HEK293 (cell line): ENCODE data around the gene ARHGAP24.

ENCODE experiments used
- CTCF ChIA-PET: fragments of 350-600 bp; formaldehyde crosslinking; extraction: SDS; loops from one replicate; lab custom pipeline; 2021; ENCODE audit warnings: antibody characterized with exemption; lab: Yijun Ruan, JAX
- POLR2A ChIA-PET: fragments of 300-600 bp; formaldehyde crosslinking; extraction: SDS; loops from one replicate; lab custom pipeline; 2020; ENCODE audit warnings: antibody characterized with exemption, inconsistent platforms; lab: Yijun Ruan, JAX
- H3K27ac ChIP-seq: fragments of 200-500 bp; sonication (Bioruptor generic); 2 replicates; pipeline ENCODE4 v1.5.1; 2014; ENCODE audit warnings: low read depth, low read length, control low read depth, inconsistent platforms; ENCODE audit errors: extremely low read depth
- H3K36me3 ChIP-seq, 2 experiments: fragments of 200-500 bp in 1 of 2; sonication (Bioruptor generic) in 1 of 2; 1 replicate in 1 of 2; 2 replicates in 1 of 2; pipeline ENCODE4 v1.5.1; 2014 to 2017; ENCODE audit warnings: inconsistent platforms in 2 of 2, low read length in 2 of 2; ENCODE audit not compliant: control insufficient read depth in 2 of 2, insufficient read depth in 1 of 2
- H3K4me1 ChIP-seq: fragments of 200-500 bp; sonication (Bioruptor generic); 2 replicates; pipeline ENCODE4 v1.5.1; 2014; ENCODE audit warnings: mild to moderate bottlenecking, low read length, inconsistent platforms; ENCODE audit not compliant: control insufficient read depth, insufficient read depth
- H3K4me3 ChIP-seq: 2 replicates; pipeline ENCODE4 v1.5.1; 2011; ENCODE audit warnings: low read depth, mild to moderate bottlenecking, control low read depth, low read length, moderate library complexity
- H3K9me3 ChIP-seq: fragments of 200-500 bp; sonication (Bioruptor generic); 2 replicates; pipeline ENCODE4 v1.5.1; 2014; ENCODE audit warnings: low read depth, low read length, inconsistent platforms; ENCODE audit not compliant: control insufficient read depth, insufficient read depth
- EGR2 ChIP-seq: fragments of 450-650 bp; formaldehyde crosslinking; IDR thresholded peaks from 2 replicates; pipeline ENCODE4 v1.5.1; 2016; ENCODE audit warnings: low read depth, missing biosample characterization, missing genetic modification characterization
- FEZF1 ChIP-seq: fragments of 450-650 bp; formaldehyde crosslinking; IDR thresholded peaks from 2 replicates; pipeline ENCODE4 v1.5.1; 2016; ENCODE audit warnings: missing biosample characterization, missing genetic modification characterization
- GLIS1 ChIP-seq: fragments of 450-650 bp; formaldehyde crosslinking; IDR thresholded peaks from 2 replicates; pipeline ENCODE4 v1.5.1; 2016; ENCODE audit warnings: missing biosample characterization, missing genetic modification characterization
- HOXD13 ChIP-seq: sonication (generic); formaldehyde crosslinking; IDR thresholded peaks from 2 replicates; pipeline ENCODE4 v1.8.0; 2022; ENCODE audit warnings: missing genetic modification reagents, borderline replicate concordance
- KLF16 ChIP-seq: fragments of 450-650 bp; formaldehyde crosslinking; IDR thresholded peaks from 2 replicates; pipeline ENCODE4 v1.5.1; 2017; ENCODE audit warnings: missing biosample characterization, missing genetic modification characterization
- PRDM6 ChIP-seq: fragments of 450-650 bp; formaldehyde crosslinking; IDR thresholded peaks from 2 replicates; pipeline ENCODE4 v1.5.1; 2017; ENCODE audit warnings: missing biosample characterization, missing genetic modification characterization
- YY2 ChIP-seq: fragments of 450-650 bp; formaldehyde crosslinking; IDR thresholded peaks from 2 replicates; pipeline ENCODE4 v1.5.1; 2016; ENCODE audit warnings: missing biosample characterization, missing genetic modification characterization
- ZBTB44 ChIP-seq: fragments of 450-650 bp; IDR thresholded peaks from 2 replicates; pipeline ENCODE4 v1.5.1; 2018; ENCODE audit warnings: missing biosample characterization, mild to moderate bottlenecking, missing genetic modification characterization
- ZBTB6 ChIP-seq: fragments of 450-650 bp; formaldehyde crosslinking; IDR thresholded peaks from 2 replicates; pipeline ENCODE4 v1.5.1; 2017; ENCODE audit warnings: missing biosample characterization, missing genetic modification characterization
- ZFHX2 ChIP-seq: fragments of 450-650 bp; formaldehyde crosslinking; conservative IDR thresholded peaks from 2 replicates; pipeline ENCODE4 v1.5.1; 2016; ENCODE audit warnings: missing biosample characterization, missing genetic modification characterization
- ZIC2 ChIP-seq: fragments of 450-650 bp; formaldehyde crosslinking; IDR thresholded peaks from 2 replicates; pipeline ENCODE4 v1.5.1; 2016; ENCODE audit warnings: missing biosample characterization, missing genetic modification characterization
- ZNF394 ChIP-seq: fragments of 450-650 bp; formaldehyde crosslinking; IDR thresholded peaks from 2 replicates; pipeline ENCODE4 v1.5.1; 2016; ENCODE audit warnings: missing biosample characterization, missing genetic modification characterization, mild to moderate bottlenecking, moderate library complexity, borderline replicate concordance
- ZNF398 ChIP-seq: fragments of 450-650 bp; formaldehyde crosslinking; IDR thresholded peaks from 2 replicates; pipeline ENCODE4 v1.5.1; 2017; ENCODE audit warnings: missing biosample characterization, missing genetic modification characterization
- ZNF404 ChIP-seq: fragments of 450-650 bp; formaldehyde crosslinking; IDR thresholded peaks from 2 replicates; pipeline ENCODE4 v1.5.1; 2017; ENCODE audit warnings: missing biosample characterization, missing genetic modification characterization
- ZNF433 ChIP-seq: fragments of 450-650 bp; formaldehyde crosslinking; IDR thresholded peaks from 2 replicates; pipeline ENCODE4 v1.5.1; 2016; ENCODE audit warnings: missing biosample characterization, missing genetic modification characterization, low read depth
- ZNF449 ChIP-seq: fragments of 450-650 bp; formaldehyde crosslinking; IDR thresholded peaks from 2 replicates; pipeline ENCODE4 v1.5.1; 2017; ENCODE audit warnings: missing biosample characterization, mild to moderate bottlenecking, missing genetic modification characterization, moderate library complexity
- ZNF530 ChIP-seq: fragments of 450-650 bp; formaldehyde crosslinking; IDR thresholded peaks from 2 replicates; pipeline ENCODE4 v1.5.1; 2016; ENCODE audit warnings: low read depth, missing biosample characterization, missing genetic modification characterization
- ZNF580 ChIP-seq: fragments of 450-650 bp; formaldehyde crosslinking; IDR thresholded peaks from 2 replicates; pipeline ENCODE4 v1.5.1; 2016; ENCODE audit warnings: missing biosample characterization, missing genetic modification characterization
- ZNF843 ChIP-seq: fragments of 450-650 bp; formaldehyde crosslinking; IDR thresholded peaks from 2 replicates; pipeline ENCODE4 v1.5.1; 2016; ENCODE audit warnings: missing biosample characterization, missing genetic modification characterization
- ZSCAN4 ChIP-seq: fragments of 450-650 bp; formaldehyde crosslinking; IDR thresholded peaks from 2 replicates; pipeline ENCODE4 v1.5.1; 2017; ENCODE audit warnings: missing biosample characterization, missing genetic modification characterization

ARHGAP24 gene

GRCh38 chr4:86026720-86027119 lies 551.8 kb downstream of the ARHGAP24 start:
- Histone ChIP-seq H3K9me3 (no peaks in the 10 kb centered on the region), H3K27ac (no peak overlapping the region), H3K36me3 (no peaks in the 10 kb centered on the region), H3K4me1 (no peaks in the 10 kb centered on the region), H3K4me3 (no peak overlapping the region)
- CTCF ChIA-PET: no interaction called here
- no peak for TF ChIP-seq ZNF530 (tag by site-specific recombination)
- peak; percentile 56 for TF ChIP-seq PRDM6
- 0 out of 2 replicates have a peak, but pooled peaks have one; percentile 25 for TF ChIP-seq ZNF843 (tag by site-specific recombination)
- TF ChIP-seq ZNF449 (tag by site-specific recombination): 0 out of 2 replicates have a peak, but pooled peaks have one; percentile 25
- no peak for TF ChIP-seq ZNF394
- 0 out of 2 replicates have a peak, but pooled peaks have one; percentile 20 for TF ChIP-seq ZNF580 (tag by site-specific recombination)
- TF ChIP-seq ZNF404 (tag by site-specific recombination): no peak
- peak; percentile 82 for TF ChIP-seq GLIS1 (tag by site-specific recombination)
- TF ChIP-seq ZBTB6: 0 out of 2 replicates have a peak, but pooled peaks have one; percentile 52
- peak; percentile 17; the same call in 1 of the 2 replicates for TF ChIP-seq ZIC2
- peak; percentile 37; the same call in 1 of the 2 replicates for TF ChIP-seq FEZF1 (tag by site-specific recombination)
- no peak for TF ChIP-seq ZSCAN4
- POLR2A ChIA-PET: no interaction called here

- Histone ChIP-seq H3K27ac (no peak overlapping the region), H3K9me3 (no peaks in the 10 kb centered on the region), H3K4me3 (no peak overlapping the region), H3K36me3 (no peaks in the 10 kb centered on the region)
- POLR2A ChIA-PET: no interaction called here
- TF ChIP-seq EGR2 (tag by site-specific recombination): no peak
- no peak for TF ChIP-seq HOXD13 (CRISPR knock-in tag)
- no peak for TF ChIP-seq ZBTB44 (tag by site-specific recombination)
- no peak for TF ChIP-seq ZNF433 (tag by site-specific recombination)
- no peak for TF ChIP-seq YY2 (tag by site-specific recombination)
- TF ChIP-seq ZNF398 (tag by site-specific recombination): no peak
- no peak for TF ChIP-seq ZFHX2 (tag by site-specific recombination)
- no peak for TF ChIP-seq KLF16 (tag by site-specific recombination)
- TF ChIP-seq, all 188 proteins: peak for 0
- CTCF ChIA-PET: interaction anchor here (0.8 to 1.2 kb wide), 2 partner anchors 11 to 235 kb away, joined by 4 read pairs; no protein-coding TSS in a partner anchor
- H3K4me1 ChIP-seq: no peaks in the 10 kb centered on the region
These were observed 557.0 kb downstream of the ARHGAP24 start for GRCh38 chr4:86031927-86032326.
